ENCODE results near the gene GPR148. TPM values are rescaled to one million over a fixed set of nuclear protein-coding genes. Genes with fewer than 3 reads are reported as not detected.

Gene GPR148
- total RNA-seq, 1 donor from 2014 or later = not detected

DNA sequence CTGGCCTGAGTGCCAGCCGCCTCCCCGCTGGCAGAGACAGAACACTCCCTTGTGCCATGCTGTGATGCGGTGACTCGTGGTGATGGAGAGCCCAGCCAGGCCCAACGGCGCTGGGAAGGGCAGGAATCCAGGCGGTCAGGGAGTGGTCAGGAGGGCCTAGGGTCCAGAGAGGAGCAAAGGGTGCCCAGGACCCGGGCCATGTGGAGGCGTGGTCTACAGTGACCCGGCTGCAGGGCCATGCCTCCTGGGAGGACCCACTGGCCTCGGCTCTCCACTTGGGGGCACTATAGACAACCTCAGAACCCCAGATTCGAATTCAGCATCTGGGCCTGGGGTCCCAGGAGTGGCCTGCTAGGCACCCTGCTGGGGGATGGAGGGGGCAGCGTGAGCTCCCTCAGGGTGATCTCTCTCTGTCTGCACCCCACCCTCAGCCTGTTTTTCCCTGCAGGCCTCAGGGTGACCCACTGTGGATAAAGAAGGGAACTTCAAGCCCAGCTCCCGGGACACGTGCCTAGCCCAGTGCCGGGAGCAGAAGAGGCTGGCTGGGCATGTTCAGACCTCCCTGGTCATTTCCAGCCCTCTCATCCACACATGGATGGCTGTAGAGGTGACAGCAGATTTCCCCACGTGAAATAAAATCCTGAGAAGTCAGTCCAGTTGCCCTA is 39.5 kb downstream of the GPR148 start:
- intact Hi-C loops (cut with micrococcal nuclease) = no loop called here

DNA sequence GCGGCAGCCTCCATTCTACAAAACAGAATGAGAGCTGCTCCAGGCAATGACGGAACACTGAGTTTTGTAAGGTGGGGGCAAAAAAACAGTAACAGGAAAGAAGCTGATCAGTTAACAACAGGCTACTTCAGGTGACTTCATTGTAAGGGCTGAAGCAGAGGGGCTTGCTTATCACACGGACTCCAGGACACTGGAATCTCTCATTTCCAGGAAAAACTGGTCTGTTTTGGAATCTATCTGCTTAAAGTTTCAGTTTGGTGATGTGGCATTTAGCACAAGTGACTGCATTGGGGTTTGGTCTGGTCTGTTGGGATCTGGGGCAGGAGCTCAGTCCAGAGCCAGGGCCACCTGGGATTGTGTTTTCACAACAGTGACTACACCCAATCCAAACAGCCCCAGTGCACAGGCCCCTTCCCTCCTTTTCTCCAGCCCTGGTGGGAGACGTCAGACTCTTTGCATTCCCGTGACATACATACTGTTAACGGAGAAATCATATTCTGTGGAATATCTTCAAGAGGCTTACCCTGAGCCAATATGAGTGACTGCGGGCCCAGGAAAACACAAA is 40.6 kb downstream of the GPR148 start:
- intact Hi-C loops (cut with micrococcal nuclease) = no loop called here

DNA sequence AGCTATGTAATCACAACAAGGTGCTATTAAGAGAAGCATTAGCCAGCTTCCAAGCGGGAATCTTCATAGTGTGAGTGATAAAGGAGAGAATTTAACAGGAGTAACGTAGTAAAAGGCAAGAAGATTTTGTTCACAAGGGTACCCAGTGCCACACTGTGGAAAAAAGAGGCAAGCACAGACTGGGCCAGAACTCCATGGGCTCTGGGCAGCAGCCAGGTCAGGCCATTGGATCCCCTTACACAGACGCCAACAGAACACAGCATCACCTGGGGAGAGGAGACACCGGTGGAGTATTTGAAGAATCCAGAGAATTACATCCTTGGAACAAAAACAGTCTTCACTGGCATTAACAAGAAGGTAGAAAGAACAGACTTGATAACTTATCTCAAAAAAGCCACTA is 47.7 kb downstream of the GPR148 start:
- intact Hi-C loops (cut with micrococcal nuclease) = no loop called here

DNA sequence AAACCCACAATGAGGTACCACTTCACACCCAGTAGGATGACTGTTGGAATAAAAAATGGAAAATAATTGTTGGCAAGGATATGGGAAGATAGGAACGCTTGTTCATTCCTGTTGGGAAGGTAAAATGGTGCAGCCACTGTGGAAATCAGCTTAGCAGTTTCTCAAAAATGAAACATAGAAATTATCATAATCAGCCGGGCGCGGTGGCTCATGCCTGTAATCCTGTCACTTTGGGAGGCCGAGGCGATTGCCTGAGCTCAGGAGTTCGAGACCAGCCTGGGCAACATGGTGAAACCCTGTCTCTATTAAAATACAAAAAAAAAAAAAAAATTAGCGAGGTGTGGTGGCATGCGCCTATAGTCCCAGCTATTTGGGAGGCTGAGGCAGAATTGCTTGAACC is 49.9 kb downstream of the GPR148 start:
- intact Hi-C loops (cut with micrococcal nuclease) = no loop called here

Other genes with a start within 250 kb of the GPR148 start
- gene POTEI, start 219.7 kb upstream of the GPR148 start, total RNA-seq = not detected in 2 replicates
- gene CFC1B, start 207.8 kb upstream of the GPR148 start, total RNA-seq = not detected in 2 replicates
- not detected in 2 replicates for gene CFC1, start 129.5 kb upstream of the GPR148 start, total RNA-seq
- not detected in 2 replicates for gene POTEJ, start 117.6 kb upstream of the GPR148 start, total RNA-seq
- gene AMER3, start 26.5 kb downstream of the GPR148 start, total RNA-seq = not detected in 2 replicates
- gene ARHGEF4, start 107.8 kb downstream of the GPR148 start, total RNA-seq = 0.41 TPM in 1 of 2 replicates, not detected in the other